ENCODE measurements around the gene LMNA. TPM values are rescaled to one million over a fixed set of nuclear protein-coding genes. Genes with fewer than 3 reads are reported as not detected.

LMNA gene
- polyA plus RNA-seq, 1 experiment: 365 TPM

DNA sequence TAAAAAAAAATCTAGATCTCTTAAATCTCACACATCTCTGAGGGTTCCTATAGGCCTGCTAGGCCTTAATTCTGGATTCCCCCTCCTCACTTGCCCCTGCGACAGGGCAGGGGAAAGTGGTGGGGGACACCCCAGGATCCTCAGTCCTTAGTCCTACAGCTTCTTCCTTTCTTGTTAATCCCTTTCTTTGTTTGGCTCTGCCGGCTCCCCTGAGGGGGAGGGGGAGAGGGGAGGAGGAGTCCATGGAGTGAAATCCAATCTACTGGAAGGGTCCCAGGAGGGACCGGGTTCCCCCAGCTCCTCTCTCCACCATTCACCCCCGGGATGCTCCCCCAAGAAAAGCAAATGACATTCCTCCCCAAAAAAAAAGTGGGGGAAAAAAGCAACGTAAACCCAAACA lies 40.8 kb upstream of the LMNA start:
- H3K9me3 ChIP-seq (ENCODE audit: control insufficient read depth, insufficient read depth, low read length): no peaks in the 10 kb centered on the region; the same call in 1 of the 2 replicates
- no peak overlapping the region for H3K4me3 ChIP-seq (ENCODE audit: low read depth, low read length)
- H3K27ac ChIP-seq (ENCODE audit: low read depth, low read length): no peak overlapping the region
- H3K27me3 ChIP-seq (ENCODE audit: control insufficient read depth, insufficient read depth, low read length): no peaks in the 10 kb centered on the region
- POLR2A ChIA-PET: no interaction called here
- DNase-seq (ENCODE audit: low read depth, low spot score): no peak
- CTCF ChIA-PET: interaction anchor here (1.1 kb wide), 1 partner anchor 55 kb away, joined by 3 read pairs; no protein-coding TSS in a partner anchor
- TF ChIP-seq, protein P1, sequence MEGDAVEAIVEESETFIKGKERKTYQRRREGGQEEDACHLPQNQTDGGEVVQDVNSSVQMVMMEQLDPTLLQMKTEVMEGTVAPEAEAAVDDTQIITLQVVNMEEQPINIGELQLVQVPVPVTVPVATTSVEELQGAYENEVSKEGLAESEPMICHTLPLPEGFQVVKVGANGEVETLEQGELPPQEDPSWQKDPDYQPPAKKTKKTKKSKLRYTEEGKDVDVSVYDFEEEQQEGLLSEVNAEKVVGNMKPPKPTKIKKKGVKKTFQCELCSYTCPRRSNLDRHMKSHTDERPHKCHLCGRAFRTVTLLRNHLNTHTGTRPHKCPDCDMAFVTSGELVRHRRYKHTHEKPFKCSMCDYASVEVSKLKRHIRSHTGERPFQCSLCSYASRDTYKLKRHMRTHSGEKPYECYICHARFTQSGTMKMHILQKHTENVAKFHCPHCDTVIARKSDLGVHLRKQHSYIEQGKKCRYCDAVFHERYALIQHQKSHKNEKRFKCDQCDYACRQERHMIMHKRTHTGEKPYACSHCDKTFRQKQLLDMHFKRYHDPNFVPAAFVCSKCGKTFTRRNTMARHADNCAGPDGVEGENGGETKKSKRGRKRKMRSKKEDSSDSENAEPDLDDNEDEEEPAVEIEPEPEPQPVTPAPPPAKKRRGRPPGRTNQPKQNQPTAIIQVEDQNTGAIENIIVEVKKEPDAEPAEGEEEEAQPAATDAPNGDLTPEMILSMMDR (IDR thresholded peaks at IDR 0.05; ENCODE audit: low read depth, low read length): no peak

DNA sequence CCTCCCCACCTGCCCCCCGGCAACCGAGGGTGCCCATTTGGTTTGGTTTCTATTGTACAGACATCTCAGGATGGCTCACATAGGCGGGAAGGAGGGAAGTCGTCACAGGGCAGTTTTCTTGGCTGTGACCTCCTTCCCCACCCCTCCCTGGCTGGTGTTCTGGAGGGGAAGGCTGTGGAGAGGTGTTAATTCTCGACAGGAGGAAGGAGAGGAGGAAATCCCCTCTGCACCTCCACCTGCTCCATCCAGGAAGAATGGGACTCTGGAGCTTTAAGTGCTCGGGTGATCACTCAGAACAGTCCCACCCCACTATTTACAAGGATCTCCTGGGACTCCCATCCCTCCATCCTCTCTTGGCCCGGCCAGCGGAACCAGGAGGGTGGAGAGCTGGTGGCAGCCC lies 39.9 kb upstream of the LMNA start:
- DNase-seq (ENCODE audit: low read depth, low spot score): no peak
- H3K27me3 ChIP-seq (ENCODE audit: control insufficient read depth, insufficient read depth, low read length): no peaks in the 10 kb centered on the region
- ChIA-PET POLR2A (no interaction called here), CTCF (interaction anchor here (1.4 to 2.4 kb wide), 3 partner anchors 8 to 150 kb away, joined by 5 to 12 read pairs (median 6); no protein-coding TSS in a partner anchor)
- no peak overlapping the region for H3K4me3 ChIP-seq (ENCODE audit: low read depth, low read length)
- TF ChIP-seq, protein P1 (IDR thresholded peaks at IDR 0.05; ENCODE audit: low read depth, low read length): no peak
- no peaks in the 10 kb centered on the region; the same call in 1 of the 2 replicates for H3K9me3 ChIP-seq (ENCODE audit: control insufficient read depth, insufficient read depth, low read length)
- H3K27ac ChIP-seq (ENCODE audit: low read depth, low read length): no peak overlapping the region

DNA sequence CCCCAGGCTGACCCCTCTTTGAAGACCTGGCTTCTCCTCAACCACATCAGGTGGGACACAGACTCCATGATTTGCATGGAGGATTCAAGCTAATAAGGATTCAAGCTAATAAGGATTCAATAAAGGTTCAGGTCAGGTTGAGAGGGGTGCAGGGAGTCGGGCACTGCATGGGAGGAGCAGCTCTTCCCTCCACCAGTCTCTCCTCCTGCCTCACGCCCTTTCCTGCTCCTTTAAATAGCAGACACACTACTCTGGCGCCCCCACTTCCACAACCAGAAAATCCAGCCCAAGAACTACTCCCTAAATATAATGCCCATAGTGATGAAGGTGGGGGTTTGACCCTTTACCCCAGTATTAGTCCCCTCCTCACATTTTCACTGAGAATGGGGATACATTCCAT lies 39.3 kb upstream of the LMNA start:
- Histone ChIP-seq H3K9me3 (ENCODE audit: control insufficient read depth, insufficient read depth, low read length) (no peaks in the 10 kb centered on the region; the same call in 1 of the 2 replicates), H3K27ac (ENCODE audit: low read depth, low read length) (no peak overlapping the region), H3K27me3 (ENCODE audit: control insufficient read depth, insufficient read depth, low read length) (no peaks in the 10 kb centered on the region), H3K4me3 (ENCODE audit: low read depth, low read length) (no peak overlapping the region)
- CTCF ChIA-PET: interaction anchor here (1.4 to 2.4 kb wide), 3 partner anchors 9 to 150 kb away, joined by 5 to 12 read pairs (median 6); no protein-coding TSS in a partner anchor
- TF ChIP-seq, protein P1 (IDR thresholded peaks at IDR 0.05; ENCODE audit: low read depth, low read length): no peak
- no peak for DNase-seq (ENCODE audit: low read depth, low spot score)
- POLR2A ChIA-PET: no interaction called here

DNA sequence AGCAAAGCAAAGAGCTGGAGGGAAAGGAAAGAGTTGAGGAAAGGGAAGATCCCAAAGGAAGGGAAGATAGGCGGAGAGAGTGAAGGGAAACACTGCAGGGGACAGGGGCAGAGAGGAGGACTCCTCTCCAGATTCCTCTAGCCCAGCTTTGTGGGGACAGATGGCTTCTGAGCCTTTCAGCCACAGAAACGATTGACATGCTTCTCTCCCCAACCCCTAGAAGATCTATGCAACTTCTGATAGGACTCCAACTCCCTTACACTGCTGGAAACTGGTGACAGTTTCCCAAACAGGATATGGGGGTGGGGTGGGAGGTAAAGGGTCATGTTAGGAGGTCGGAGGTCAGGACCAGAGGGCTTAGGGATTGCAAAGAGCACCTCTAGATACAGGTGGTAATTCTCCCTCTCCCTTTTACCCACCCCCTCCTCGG lies 38.7 kb upstream of the LMNA start:
- H3K27ac ChIP-seq (ENCODE audit: low read depth, low read length): no peak overlapping the region
- CTCF ChIA-PET: interaction anchor here (1.4 to 2.4 kb wide), 3 partner anchors 9 to 149 kb away, joined by 5 to 12 read pairs (median 6); no protein-coding TSS in a partner anchor

More for the DNA sequence above, 38.7 kb upstream of the LMNA start:
- Histone ChIP-seq H3K27me3 (ENCODE audit: control insufficient read depth, insufficient read depth, low read length) (no peaks in the 10 kb centered on the region), H3K9me3 (ENCODE audit: control insufficient read depth, insufficient read depth, low read length) (no peaks in the 10 kb centered on the region; the same call in 1 of the 2 replicates), H3K4me3 (ENCODE audit: low read depth, low read length) (no peak overlapping the region)
- POLR2A ChIA-PET: no interaction called here
- no peak for DNase-seq (ENCODE audit: low read depth, low spot score)
- TF ChIP-seq, protein P1 (IDR thresholded peaks at IDR 0.05; ENCODE audit: low read depth, low read length): no peak
